Choroid plexus epithelial cell (primary cell): ENCODE measurements around the gene NAALADL1.
"Not testable (repeated sequence)": the region's sequence is repeated elsewhere in the genome, so short reads cannot be mapped to it uniquely, and the experiment has no call there.

Source experiments
- DNase-seq: peaks from one replicate; pipeline ENCODE4 v3.0.0-alpha.2; 2010; ENCODE audit warnings: low read depth
- H3K4me3 ChIP-seq: 2 replicates; pipeline ENCODE4 v1.5.1; 2011; ENCODE audit warnings: low read depth, mild to moderate bottlenecking, control low read depth, low read length, moderate library complexity
- CTCF ChIP-seq: conservative IDR thresholded peaks from 2 replicates; pipeline ENCODE4 v1.5.1; 2011; ENCODE audit warnings: low read depth, mild to moderate bottlenecking, control low read depth, inconsistent platforms, low read length, moderate library complexity

The NAALADL1 gene

GRCh38 chr11:65027213-65028067, 30.9 kb downstream of the NAALADL1 start, which contains the start of gene SNX15:
SNX15 (plus strand) TSS chr11:65027439; CDS start chr11:65027538, 99 bp downstream.
- peak; percentile 78 for TF ChIP-seq CTCF
- peak; percentile 98 for DNase-seq
- peak within 1 kb of the TSS; percentile 81 for H3K4me3 ChIP-seq

- no peak for DNase-seq
- H3K4me3 ChIP-seq = peak overlapping the region; percentile 81
- no peak for TF ChIP-seq CTCF
Observed at GRCh38 chr11:65026810-65027209, 31.5 kb downstream of the NAALADL1 start.

- not testable (repeated sequence) for H3K4me3 ChIP-seq, DNase-seq
Observed at GRCh38 chr11:65023502-65023901, 34.9 kb downstream of the NAALADL1 start.

GRCh38 chr11:65021509-65021908, 36.8 kb downstream of the NAALADL1 start:
- DNase-seq = no peak
- no peak overlapping the region for H3K4me3 ChIP-seq
- no peak for TF ChIP-seq CTCF

GRCh38 chr11:65021003-65021402, 37.4 kb downstream of the NAALADL1 start:
- TF ChIP-seq CTCF = no peak
- H3K4me3 ChIP-seq = no peak overlapping the region
- no peak for DNase-seq

GRCh38 chr11:65019824-65020223, 38.5 kb downstream of the NAALADL1 start:
- DNase-seq = no peak
- TF ChIP-seq CTCF = no peak
- no peak overlapping the region for H3K4me3 ChIP-seq

- no peak overlapping the region for H3K4me3 ChIP-seq
Observed at GRCh38 chr11:65017937-65018336, 40.4 kb downstream of the NAALADL1 start.

More at GRCh38 chr11:65017937-65018336, 40.4 kb downstream of the NAALADL1 start:
- no peak for TF ChIP-seq CTCF
- no peak for DNase-seq
